GM19397 (cell line): ENCODE measurements around the gene CMC1.
A peak's percentile ranks its signal among the peaks of the same experiment; 100 is the strongest.

Experiments used
- ATAC-seq: cut with Tn5 transposase; IDR thresholded peaks from one replicate; pipeline ENCODE4 v1.9.1; 2021; ENCODE audit warnings: mild to moderate bottlenecking, moderate library complexity; ENCODE audit not compliant: unreplicated experiment

CMC1 gene

DNA sequence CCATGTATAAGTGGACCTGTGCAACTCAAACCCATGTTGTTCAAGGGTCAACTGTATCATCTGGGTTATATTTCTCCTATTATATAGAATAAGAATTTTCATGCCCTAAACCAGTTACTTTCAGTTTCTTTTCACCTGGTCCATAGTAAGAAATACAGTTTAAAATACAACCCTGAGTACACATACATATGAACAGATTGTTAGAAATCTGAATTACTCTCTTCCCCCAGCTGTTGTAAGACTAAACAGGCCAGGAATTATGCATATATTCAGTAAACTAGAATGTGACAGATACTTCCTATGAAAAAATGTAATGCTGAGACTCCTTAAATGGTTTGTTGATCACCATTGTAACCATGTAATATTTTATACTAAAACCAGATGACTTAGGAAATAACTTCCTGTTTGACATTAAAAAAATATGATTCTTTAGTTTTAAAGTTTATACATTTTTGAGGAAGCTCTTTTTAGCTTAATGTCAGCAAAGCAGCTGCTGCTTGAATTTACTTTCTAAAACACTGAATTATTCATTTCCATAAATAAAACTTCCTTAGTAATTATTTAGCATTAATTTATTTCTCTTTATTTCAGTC is 54.6 kb downstream of the CMC1 start:
- ATAC-seq = no peak

DNA sequence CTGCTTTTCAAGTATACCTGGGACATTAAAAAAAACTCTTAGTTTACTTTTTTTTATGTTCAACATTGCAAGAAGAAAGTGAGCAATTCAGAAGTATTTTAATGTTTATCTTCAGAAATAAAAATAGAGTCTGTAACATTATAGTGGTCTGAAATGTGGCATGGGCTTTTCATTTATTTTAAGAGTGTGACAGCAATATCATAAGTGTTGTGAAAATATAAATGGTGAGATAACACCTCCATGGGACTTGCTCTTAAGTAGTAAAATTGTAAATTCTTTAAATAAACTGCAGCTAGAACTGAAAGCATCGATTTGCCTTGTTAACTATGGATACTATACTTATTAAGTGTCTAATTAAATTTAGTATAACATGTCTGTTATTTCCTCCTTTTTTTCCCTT is 58.3 kb downstream of the CMC1 start:
- ATAC-seq = no peak

DNA sequence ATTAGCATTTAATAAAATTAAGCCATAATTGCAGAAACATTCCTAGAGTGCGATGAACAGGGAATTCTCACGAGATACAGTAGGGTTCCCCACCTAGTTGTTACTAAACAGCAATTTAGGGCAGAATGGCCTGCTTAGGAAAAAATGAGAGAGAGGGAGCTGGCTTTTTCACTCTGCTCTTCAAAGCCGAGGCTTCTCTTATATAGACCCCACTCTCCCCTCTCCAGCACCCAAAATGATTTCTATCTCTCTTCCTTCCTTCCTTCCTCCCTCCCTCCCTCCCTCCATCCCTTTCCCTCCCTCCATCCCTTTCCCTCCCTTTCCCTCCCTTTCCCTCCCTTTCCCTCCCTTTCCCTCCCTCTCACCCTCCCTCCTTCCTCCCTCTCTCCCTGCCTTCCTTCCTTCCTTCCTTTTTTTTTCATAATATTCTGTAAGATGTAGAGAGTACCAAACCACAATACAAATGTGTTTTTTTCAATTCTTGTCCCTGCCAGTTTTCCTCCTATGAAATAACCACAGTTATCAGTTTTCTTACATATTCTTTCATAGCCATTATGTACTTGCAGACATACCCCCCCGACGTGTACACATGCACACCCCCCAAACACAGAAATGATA is 59.0 kb downstream of the CMC1 start:
- ATAC-seq = no peak

DNA sequence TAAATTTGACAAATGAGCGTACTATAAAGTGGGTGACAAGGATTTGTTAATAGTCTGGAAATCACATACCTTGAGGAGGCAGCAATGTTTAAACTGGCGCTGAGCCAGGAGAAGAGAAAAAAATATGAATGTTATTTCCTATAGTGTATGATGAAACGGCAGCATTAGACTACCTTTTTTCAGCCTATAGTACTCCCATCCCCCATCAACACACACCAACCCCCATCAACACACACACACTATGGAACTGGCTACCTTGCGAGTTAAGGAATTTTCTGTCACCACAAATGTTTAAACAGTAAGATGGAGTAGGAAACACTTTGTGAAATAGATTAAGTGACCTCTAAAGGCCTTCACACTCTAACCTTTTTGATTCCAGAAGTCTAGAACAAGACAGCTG is 60.3 kb downstream of the CMC1 start:
- no peak for ATAC-seq

DNA sequence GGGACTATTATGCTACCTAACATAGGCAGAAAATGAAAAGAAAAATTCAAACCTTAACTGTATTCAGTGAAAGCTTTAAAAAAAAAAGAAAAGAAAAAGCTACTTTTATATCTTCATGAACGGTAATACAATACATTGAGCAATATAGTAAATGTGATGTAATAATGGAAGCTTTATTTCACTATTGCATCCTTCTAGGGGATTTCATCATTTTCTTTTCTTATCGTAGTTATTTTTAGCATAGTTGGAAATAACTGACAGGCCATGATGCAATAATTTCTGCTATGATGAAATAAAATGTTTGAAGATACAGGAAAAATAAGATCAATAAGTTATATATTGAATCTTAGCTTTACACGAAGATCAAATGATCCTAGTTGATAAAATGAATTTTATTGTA is 66.8 kb downstream of the CMC1 start:
- no peak for ATAC-seq

DNA sequence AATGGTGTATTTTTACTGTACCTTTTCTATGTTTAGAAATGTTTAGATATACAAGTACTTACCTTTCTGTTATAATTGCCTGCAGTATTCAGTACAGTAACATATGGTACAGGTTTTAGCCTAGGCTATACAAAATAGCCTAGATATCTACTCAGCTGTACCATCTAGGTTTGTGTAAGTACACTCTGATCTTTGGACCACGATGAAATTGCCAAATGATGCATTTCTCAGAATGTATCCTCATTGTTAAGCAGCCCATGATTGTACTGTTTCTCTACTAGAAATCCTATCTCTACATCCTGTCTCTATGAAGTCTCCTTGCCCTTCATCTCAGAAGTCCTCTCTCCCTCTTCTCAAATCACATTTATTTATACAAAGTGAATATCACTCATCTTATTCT is 74.3 kb downstream of the CMC1 start:
- no peak for ATAC-seq

DNA sequence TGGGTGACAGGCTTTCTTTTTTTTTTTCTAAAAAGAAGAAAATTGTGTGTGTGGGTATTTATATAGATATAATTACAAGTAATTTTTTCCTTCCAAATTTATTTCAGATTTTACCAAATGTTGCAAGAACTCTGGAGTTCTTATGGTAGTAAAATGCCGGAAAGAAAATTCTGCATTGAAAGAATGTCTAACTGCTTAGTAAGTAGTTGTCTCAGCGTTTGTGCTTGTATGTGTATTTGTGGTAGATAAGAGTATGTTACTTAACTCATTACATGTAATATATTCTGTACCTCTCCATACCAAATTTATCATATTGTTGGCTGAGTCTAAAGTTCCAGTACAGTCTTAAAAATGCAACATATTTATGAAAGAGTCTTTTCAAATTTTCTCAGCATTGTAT is 74.8 kb downstream of the CMC1 start:
- no peak for ATAC-seq

DNA sequence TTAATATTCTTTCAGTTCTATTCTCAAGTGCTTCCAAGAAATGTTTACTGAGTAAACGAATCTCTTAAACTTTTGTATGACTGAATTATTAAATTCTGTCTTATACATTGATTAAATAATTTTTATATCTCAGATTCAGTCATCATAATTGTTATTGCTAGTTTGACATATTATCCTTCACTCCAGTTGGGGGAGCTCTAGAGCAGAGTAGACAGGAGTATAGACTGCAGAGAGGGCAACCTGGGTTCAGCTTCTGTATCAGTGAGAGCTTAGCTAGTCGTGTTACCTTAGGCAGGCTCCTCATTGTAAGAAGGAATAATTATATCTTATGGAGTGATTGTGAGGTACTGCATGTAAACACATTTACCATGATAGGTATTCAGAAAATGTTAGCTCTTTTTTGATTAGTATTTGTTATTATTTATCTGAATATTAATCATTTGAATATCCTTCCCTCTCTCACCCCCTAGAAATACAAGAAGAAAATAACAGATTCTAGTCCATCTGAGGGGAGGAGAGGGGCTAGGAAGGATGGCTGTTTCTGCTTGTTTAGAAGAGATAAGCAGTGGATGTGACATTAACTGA is 76.1 kb downstream of the CMC1 start:
- ATAC-seq = peak; percentile 64

DNA sequence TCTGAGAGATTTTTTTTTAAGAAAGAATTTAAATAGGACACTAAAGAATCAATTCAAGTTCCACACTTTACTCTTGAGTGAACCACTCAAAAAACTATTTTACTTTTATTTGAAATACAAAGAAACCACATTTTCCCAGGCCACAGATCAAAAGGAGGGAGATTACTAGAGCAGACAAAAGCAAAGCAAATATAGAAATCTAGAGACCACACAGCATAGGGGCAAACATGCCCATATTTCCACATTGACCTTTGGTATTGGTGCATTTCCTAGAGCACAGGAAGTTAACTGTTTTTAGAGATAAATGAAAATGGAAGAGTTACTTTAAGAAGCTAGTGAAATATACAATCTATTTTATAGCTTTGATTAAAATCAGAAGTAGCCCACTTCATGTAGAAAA is 79.6 kb downstream of the CMC1 start:
- ATAC-seq = no peak

DNA sequence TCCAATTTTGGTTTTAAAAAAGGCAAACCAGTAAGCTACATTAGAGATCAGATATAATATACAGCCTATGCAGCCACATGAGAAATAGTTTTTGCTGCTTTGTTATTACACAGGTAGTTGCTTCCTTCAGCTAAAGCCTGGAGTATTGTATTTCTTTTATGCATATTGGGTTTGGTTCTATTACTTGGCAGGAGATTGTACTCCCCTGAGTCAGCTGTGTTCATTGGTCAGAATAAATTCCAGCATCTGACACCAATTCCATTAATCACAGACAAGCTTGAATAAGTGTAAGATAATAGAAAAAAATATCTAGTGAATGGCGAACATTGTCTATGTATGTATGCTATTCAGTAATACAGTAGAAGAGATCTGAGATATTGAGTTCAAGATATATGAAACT is 81.0 kb downstream of the CMC1 start:
- ATAC-seq = no peak

DNA sequence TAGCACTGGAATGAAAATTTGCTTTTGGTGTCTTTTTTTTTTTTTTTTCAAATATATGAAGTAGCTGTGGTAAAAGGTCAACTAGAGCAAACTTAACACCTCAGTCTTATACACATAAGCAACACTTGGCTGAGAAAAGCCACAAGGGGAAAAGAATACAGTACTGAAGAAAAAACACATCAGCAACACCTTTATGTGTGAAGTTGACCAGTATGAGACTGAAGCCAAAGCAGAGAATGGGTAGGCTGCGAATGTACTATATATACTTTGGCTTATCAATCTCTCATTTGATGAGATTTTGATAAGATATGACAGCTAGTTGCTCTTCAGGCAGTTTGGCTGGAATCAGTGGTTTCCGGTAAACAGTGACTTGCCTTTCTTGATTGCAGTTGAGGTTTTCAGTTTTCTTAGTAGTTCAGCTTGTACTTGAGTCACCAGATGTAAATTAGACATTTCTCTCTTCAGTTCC is 85.1 kb downstream of the CMC1 start:
- ATAC-seq = peak; percentile 60

DNA sequence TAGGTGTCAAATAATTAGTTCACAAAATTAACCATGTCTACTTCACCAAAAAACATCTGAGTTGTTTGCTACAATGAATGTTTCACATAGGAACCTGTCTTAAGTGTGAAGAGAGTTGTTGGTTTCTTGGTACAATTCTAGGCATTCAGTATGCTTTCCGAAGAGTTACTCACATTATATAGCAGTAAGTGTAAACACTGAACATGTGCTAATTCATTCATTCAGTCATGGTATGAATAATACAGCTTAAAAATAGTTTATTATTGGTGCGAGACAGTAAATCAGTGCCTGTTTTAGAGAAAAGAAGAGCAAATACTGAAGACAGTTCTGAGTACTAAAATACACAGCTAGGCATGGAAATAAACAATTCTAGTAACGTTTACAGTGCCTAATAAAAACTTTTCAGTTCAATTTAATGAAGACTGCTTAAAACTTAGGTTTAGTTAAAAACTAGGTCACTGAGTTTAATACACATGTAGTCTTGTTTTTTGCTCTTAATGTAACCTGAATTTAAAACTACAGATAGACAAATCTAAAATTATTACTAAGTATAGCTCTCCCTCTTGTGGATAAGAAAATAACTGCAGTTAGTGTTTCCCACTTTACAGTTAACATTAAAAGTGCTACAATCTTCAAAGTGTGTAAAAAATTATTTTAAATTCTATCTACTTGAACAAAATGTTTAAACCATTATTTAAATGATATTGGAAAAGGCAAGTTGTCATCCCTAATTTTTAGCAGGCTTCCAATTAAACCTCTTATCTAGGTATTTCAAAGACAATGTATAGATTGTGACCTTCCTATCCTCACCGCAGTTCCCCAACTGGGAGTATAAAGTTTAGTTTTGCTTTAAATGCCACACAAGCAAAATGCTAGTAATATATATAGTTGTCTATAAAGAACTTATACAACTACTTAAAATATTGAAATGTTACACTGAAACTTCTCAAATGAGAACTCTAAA is 87.1 kb downstream of the CMC1 start:
- no peak for ATAC-seq

DNA sequence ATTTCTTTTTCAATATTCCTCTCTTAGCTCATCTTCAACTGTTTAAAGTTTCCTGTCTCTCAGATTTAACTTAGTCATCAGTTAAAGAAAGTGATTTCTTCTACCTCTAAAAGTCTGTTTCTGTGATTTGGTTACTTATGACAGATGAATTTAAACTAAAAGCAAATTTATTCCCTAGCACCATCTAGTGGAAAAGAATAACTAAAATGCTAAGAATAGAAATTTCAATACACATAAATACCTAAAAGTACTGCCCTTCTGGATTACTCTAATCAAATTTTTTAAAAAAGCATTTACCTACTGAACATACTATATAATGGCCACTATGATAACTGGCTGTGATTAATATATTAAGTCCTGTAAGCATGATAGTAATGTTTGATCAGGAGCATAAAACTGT is 93.1 kb downstream of the CMC1 start:
- ATAC-seq = no peak

DNA sequence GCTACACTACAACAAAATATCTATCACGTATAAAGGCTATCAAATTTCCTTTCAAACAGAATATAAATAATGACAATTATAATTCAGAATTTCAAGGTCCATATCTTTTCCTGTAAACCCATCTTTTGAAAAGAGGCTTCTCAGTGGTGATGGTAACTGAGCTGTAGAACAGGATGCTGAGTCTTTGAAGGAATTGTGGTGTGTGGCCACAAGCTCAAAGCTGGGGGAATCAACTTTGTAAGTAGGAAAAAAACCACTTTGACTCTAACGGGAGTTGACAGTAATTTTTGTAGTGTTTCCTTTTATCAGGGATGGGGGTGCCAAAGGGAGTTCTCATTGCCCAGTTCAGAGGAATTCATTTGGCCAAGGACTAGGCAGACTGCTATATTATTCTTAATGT is 93.8 kb downstream of the CMC1 start:
- no peak for ATAC-seq

DNA sequence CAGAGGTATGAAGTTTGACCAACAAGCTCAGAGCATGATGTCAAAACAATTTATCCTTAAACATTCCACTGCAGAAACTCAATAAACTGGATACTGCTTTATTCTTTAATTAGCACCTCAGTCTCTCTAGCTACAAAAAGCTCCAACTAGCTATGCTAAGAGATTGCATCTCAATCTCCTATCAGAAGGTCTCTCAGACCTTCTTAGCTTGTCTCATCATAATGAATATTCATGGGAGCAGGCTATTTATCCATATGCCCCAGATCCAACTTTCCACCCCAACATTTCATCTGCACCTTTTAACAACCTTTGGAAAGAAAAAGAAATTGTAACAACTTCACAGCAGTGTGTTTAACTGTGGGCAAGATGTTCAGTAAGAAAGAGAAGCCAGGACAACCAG is 95.8 kb downstream of the CMC1 start:
- no peak for ATAC-seq

DNA sequence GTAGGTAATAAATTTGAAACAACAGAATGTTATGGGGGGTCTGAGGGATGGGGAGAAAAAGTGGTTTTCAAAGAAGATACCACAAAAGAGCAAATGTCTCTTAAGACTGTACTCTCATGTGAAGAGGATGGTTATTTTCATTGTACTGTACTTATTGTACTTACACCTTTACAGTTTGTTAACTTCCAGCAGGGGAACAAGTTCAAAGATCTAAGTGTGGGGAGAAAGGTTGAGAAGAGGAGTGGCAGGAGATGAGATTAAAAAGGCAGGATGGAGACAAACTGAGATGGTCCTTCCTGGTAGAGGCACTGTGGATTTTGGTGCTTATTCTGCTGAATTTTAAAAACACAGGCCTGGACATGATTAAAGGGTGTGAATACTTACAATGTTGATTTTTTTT is 101.7 kb downstream of the CMC1 start:
- no peak for ATAC-seq

DNA sequence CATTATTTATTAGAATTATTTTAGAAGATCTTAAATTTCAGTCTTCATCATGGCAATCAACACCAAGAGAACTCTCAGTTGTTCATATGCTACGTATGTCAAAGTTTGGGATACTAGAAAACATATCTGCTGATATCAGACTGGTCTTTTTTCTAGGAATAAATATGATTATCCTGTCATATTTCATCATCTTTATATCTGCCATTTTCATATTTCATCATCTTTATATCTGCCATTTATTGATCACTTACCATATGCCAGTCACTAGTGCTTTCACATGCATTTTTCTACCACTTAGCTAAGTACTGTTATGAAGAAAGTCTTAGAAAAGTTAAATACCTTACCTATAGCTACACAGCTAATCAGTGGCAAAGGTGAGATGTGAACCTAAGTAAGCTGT is 104.3 kb downstream of the CMC1 start:
- ATAC-seq = no peak

DNA sequence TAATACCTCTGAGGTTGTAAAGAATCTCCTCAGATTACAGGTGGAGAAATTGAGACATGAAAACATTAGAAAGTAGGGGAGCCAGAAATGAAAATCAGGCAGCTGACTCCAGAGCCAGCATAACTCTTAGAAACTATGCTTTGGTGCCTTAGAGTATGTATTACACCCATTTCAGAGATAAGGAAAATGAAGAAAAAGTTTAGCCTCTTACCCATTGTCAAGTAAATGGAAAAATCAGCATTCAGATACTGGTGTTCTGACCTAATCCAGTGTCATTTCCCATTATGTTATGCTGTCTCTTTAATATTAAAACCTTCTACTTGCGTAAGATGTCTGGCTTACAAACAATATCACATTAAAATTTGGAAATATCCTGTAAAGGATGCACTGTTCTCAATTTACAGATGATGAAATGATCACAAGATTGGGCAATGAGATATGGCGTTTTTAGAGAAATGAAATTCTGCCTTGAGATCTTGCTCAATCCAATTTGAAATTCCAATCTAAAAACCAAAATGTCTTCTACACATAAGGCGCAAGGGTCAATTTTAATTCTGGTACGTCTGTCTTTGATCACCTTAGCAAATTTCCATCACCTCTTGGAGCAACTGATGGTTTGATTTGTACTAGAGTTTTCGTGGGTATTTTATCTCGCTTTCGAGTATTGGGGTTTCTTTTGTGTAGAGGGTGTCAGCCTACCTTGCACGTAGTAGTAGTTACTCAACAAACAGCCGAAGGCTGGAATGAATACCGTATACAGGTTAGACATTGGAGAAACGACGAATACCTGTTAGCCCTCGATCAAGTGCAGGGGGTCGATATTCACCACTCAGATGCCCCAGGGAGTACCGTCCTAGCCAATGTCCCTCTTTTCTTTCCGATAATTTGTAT is 106.2 kb downstream of the CMC1 start:
- ATAC-seq = no peak

DNA sequence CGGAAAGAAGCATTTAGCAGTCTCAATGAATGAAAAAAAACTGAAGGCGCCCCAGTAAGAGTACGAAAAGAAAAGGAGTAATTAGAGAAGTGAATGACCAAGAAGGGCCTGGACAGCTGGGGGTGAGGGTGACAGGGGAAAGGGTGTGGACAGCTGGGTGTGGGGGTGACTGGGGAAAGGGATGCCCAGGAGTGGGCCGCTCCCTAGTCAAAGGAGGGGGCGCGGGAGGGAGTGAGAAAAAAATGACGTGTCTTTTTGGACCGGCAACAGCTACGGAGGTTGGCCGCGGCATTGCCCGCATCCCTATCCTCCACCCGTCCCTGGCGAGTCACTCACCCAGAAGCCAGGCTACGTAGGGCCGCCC is 106.8 kb downstream of the CMC1 start:
- ATAC-seq = no peak

DNA sequence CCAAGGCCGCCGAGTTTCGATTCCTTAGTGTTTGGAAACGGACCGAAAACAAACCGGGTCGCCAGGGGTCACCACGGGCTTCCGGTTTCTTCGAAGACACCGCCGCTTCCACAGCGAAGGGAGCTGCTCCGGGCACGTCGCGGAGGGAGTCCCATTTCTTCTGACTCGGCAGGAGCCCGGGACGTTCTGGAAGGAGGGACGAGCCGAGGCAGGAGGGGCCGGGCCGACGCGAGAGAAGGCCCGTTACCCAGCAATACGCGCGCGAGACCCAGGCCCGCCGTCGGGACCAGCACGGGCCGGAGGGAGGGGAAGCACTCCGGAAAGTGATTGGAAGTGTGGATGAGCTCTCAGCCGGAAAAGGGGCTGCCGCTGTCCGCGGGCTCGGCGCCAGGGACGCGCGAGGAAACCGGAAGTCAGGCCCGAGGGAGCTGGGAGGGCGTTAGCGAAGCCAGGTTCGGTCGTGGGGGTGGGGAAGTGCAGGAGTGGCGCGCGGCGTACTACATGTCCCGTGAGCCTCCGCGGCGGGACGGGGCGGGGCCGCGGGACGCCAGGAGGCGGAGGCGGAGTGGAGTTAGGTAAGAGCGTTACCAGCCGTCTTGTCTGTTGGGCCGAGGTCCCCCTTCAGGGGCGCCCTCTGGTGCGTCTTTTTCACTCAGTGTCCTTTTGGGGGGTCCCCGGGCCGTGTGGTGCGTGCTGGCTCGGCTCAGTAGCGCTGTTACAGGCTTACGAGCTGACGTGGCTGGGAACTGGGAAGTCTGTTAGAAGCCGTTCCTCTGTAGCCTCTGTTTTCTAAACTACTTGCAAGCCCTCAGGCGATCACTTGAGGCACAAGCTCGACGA is 107.4 kb downstream of the CMC1 start, which contains the start of the genes AZI2 and ZCWPW2:
AZI2 (minus strand) TSS at position 196 of the 840 bp plus-strand sequence. CDS start 8,207 bp downstream, outside the sequence.
ZCWPW2 (plus strand) TSS at position 93 of the 840 bp plus-strand sequence. CDS start 64,348 bp downstream, outside the sequence.
- ATAC-seq = peak; percentile 93
